DND-41 (cell line): ENCODE data around the gene DPF3.

Source experiments
- EZH2 ChIP-seq: IDR thresholded peaks from 3 replicates; pipeline ENCODE4 v1.6.1; 2012; ENCODE audit warnings: borderline replicate concordance, low read depth, mild to moderate bottlenecking, moderate library complexity, low read length, inconsistent platforms; ENCODE audit not compliant: severe bottlenecking
- TF ChIP-seq, protein P1 (sequence below): IDR thresholded peaks from 2 replicates; pipeline ENCODE4 v1.5.1; 2012; ENCODE audit warnings: borderline replicate concordance, low read length, moderate library complexity, mild to moderate bottlenecking; ENCODE audit not compliant: poor library complexity, severe bottlenecking; ENCODE audit errors: extremely low read depth

DNA sequence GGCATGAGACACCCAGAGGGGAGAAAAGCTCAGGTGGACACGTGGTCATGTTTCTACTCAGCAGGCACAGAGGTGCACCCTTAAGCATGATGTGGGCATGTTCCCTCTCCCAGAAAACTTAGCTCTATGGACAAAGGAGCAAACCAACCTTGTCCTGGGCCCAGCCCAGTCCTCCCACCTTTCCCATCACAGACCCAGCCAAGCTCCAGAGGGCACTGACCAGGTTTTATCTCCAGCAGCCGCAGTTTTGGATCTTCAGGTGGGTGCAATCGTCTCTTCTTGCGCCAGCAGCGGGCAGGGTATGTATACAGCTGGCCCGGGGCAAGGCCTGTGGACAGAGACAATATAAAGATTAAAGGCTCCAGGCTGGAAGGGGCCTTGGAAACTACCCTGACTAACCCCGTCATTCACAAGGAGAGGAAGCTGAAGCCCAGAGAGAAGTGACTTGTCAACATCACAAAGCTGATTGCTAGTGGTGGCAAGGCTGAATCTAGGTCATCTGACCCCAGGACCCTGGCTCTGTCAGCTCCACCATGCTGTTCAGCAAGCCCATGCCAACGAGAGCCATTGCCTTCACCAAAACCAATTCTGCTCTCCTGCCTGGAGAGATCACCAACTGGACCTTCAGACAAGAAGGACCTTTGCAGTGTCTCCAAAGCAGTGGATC, 140.7 kb downstream of the DPF3 start:
- TF ChIP-seq EZH2: no peak
- TF ChIP-seq, protein P1, sequence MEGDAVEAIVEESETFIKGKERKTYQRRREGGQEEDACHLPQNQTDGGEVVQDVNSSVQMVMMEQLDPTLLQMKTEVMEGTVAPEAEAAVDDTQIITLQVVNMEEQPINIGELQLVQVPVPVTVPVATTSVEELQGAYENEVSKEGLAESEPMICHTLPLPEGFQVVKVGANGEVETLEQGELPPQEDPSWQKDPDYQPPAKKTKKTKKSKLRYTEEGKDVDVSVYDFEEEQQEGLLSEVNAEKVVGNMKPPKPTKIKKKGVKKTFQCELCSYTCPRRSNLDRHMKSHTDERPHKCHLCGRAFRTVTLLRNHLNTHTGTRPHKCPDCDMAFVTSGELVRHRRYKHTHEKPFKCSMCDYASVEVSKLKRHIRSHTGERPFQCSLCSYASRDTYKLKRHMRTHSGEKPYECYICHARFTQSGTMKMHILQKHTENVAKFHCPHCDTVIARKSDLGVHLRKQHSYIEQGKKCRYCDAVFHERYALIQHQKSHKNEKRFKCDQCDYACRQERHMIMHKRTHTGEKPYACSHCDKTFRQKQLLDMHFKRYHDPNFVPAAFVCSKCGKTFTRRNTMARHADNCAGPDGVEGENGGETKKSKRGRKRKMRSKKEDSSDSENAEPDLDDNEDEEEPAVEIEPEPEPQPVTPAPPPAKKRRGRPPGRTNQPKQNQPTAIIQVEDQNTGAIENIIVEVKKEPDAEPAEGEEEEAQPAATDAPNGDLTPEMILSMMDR: no peak
